IPS DF 6.9 (cell line): Measurements from ENCODE around the gene HHAT.

Source experiments
- DNase-seq: peaks from one replicate; pipeline ENCODE4 v3.0.0-alpha.2; 2013; ENCODE audit warnings: low read depth, low spot score
- H3K27ac ChIP-seq: one replicate; pipeline ENCODE4 v1.5.1; 2013; ENCODE audit warnings: low read length, control low read depth
- H3K27me3 ChIP-seq: 2 replicates; pipeline ENCODE4 v1.6.1; 2013; ENCODE audit warnings: mild to moderate bottlenecking, low read length; ENCODE audit not compliant: control insufficient read depth, insufficient read depth
- H3K36me3 ChIP-seq: 2 replicates; pipeline ENCODE4 v1.6.1; 2013; ENCODE audit warnings: low read length; ENCODE audit not compliant: control insufficient read depth, insufficient read depth
- H3K4me1 ChIP-seq: 2 replicates; pipeline ENCODE4 v1.6.1; 2013; ENCODE audit warnings: low read length; ENCODE audit not compliant: control insufficient read depth, insufficient read depth
- H3K4me3 ChIP-seq: 2 replicates; pipeline ENCODE4 v1.5.1; 2013; ENCODE audit warnings: mild to moderate bottlenecking, low read length
- H3K9me3 ChIP-seq: 2 replicates; pipeline ENCODE4 v1.6.1; 2013; ENCODE audit warnings: low read length, inconsistent platforms; ENCODE audit not compliant: control insufficient read depth, insufficient read depth
- WGBS: extraction: QIAGEN DNeasy Blood & Tissue Kit; methylation state at CpG from one replicate; pipeline ENCODE4 v1.1.7; 2013; ENCODE audit warnings: mixed read lengths, missing lambda C conversion rate; ENCODE audit not compliant: insufficient read length, insufficient coverage; 5-methylcytosine and 5-hydroxymethylcytosine counted together

The HHAT gene

DNA sequence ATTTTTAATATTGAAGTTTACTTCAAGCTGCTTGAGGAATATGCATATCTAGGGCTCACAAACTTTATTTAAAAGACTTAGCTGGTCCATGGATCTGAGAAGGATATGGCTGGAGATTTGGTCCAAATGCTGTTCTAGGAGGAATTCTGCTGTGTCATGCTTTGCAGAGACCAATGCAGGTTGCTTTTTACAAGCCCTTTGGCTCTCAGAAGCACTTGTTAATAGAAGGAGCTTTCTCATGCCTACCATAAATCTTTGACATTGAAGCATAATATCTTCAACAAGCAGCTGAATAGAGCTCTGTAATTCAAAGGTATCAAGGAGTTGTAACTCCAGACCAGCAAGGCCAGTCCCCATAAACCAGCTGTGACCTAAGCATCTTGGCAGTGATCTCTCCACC, 299.1 kb downstream of the HHAT start:
- Histone ChIP-seq H3K36me3 (no peaks in the 10 kb centered on the region), H3K4me3 (no peak overlapping the region), H3K4me1 (no peaks in the 10 kb centered on the region), H3K27ac (no peak overlapping the region), H3K9me3 (no peaks in the 10 kb centered on the region), H3K27me3 (no peaks in the 10 kb centered on the region)
- no peak for DNase-seq

DNA sequence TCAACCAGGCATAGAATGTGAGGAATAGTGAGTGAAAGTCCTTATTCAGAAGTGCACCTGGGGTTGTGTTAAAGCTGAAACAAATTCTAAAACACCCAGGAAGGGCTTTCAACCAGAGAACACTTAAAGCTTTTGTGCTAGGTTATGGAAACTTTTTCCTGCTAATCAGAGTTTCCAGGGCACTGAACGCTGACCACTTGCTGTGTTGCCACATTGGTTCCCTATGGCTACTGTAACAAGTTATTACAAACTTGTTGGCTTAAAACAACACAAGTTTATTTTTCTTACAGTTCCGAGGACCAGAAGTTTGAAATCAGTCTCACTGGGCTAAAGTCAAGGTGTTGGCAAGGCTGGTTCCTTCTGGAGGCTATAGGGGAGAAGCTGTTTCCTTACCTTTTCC, 300.6 kb downstream of the HHAT start:
- WGBS = no CpG with 5 or more reads among the region's 2 CpGs
- DNase-seq = no peak
- no peak overlapping the region for H3K4me3 ChIP-seq

DNA sequence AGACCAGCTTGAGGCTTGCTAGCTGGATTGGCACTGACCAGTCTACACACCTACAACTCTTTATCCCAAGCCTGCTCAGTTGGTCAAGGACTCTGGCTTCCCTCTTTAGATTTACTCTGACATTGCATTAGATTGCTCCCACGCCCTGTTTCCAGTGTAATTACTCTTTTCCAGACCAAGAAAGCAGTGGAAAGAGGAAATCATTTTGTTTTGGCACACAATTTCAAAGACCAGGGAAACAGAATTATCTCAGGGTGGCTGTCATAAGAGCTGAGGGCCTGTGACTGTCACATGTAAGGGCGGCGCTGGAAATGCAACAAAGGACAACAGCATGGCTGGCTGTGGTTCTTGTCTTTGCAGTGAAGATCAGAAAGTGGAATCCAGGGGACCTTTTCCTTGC, 302.7 kb downstream of the HHAT start:
- no peaks in the 10 kb centered on the region for H3K27me3 ChIP-seq
- H3K9me3 ChIP-seq = no peaks in the 10 kb centered on the region
- no peak overlapping the region for H3K4me3 ChIP-seq
- no peaks in the 10 kb centered on the region for H3K36me3 ChIP-seq
- peaks cover 4% of the 10 kb centered on the region; the same call in 1 of the 2 replicates for H3K4me1 ChIP-seq
- DNase-seq = no peak
- H3K27ac ChIP-seq = no peak overlapping the region
- WGBS = no CpG with 5 or more reads among the region's 3 CpGs

More for the DNA sequence above, 300.6 kb downstream of the HHAT start:
- no peaks in the 10 kb centered on the region for H3K36me3 ChIP-seq
- no peak overlapping the region for H3K27ac ChIP-seq
- no peaks in the 10 kb centered on the region for H3K27me3 ChIP-seq
- H3K4me1 ChIP-seq = peaks cover 4% of the 10 kb centered on the region; the same call in 1 of the 2 replicates
- no peaks in the 10 kb centered on the region for H3K9me3 ChIP-seq

DNA sequence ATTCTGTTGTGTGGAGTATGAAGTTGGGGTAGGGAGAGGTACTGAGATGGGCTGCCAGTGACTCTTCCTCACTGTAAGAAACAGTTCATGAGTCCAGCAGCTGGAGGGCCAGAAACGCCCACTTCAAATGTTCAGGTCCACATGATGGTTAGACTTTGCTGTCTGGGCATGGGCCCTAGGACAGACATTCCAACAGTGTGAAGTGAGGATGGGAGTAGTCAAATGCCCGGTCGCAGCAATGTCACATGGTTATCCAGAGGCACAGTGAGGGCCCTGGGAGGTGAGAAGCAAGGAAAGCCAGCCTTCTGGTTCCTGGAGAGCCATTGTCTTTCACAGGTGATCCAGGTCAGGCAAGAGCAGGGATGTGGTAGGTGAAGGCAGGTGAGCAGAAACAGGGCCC, 304.4 kb downstream of the HHAT start:
- no CpG with 5 or more reads among the region's 3 CpGs for WGBS
- Histone ChIP-seq H3K9me3 (no peaks in the 10 kb centered on the region), H3K27me3 (no peaks in the 10 kb centered on the region), H3K36me3 (no peaks in the 10 kb centered on the region), H3K27ac (no peak overlapping the region), H3K4me1 (peaks cover 4% of the 10 kb centered on the region; the same call in 1 of the 2 replicates), H3K4me3 (no peak overlapping the region)
- no peak for DNase-seq

DNA sequence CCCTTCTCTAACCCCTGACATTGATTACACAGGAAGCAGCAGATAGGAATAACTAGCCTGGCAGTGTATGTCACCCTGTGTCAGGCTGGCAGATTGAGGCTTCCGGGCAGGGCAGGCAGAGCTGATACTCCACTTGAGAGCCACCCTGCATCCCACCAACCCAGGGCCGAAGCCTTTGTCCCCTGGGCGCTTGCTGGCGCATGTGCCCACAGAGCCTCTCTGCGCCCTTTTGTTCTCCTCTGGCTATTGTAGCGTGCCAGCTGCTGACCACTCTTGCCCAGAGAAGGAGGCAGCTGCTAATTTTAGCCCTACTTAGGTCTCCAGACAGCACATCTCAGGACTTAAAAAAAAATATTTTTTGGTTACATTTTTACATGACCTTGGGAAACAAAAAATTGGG, 304.9 kb downstream of the HHAT start:
- DNase-seq = no peak
- WGBS = no CpG with 5 or more reads among the region's 6 CpGs
- Histone ChIP-seq H3K27me3 (no peaks in the 10 kb centered on the region), H3K36me3 (no peaks in the 10 kb centered on the region), H3K27ac (no peak overlapping the region), H3K4me3 (no peak overlapping the region), H3K4me1 (peaks cover 4% of the 10 kb centered on the region; the same call in 1 of the 2 replicates), H3K9me3 (no peaks in the 10 kb centered on the region)

DNA sequence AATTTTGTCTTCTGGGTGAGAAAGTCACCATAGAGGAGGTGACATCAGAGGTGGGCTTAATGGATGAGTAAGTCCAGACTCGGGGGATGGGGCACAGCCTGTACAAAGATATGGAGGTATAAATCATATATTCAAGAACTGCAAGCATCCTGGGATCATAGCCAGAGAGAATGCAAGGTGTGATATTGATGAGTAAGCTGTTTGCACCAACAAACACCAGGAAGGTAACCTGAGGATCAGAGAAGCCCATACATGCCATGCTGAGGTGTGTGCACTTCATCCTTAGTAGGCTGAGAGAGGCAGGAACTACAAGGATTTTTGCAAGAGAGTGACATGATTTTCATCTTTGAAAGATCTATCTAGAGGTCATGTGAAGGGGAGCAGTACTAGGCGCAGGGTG, 306.4 kb downstream of the HHAT start:
- WGBS = no CpG with 5 or more reads among the region's 2 CpGs
- H3K27me3 ChIP-seq = no peaks in the 10 kb centered on the region
- H3K4me3 ChIP-seq = no peak overlapping the region
- peaks cover 4% of the 10 kb centered on the region; the same call in 1 of the 2 replicates for H3K4me1 ChIP-seq
- no peaks in the 10 kb centered on the region for H3K36me3 ChIP-seq
- DNase-seq = no peak
- H3K27ac ChIP-seq = no peak overlapping the region
- H3K9me3 ChIP-seq = no peaks in the 10 kb centered on the region

DNA sequence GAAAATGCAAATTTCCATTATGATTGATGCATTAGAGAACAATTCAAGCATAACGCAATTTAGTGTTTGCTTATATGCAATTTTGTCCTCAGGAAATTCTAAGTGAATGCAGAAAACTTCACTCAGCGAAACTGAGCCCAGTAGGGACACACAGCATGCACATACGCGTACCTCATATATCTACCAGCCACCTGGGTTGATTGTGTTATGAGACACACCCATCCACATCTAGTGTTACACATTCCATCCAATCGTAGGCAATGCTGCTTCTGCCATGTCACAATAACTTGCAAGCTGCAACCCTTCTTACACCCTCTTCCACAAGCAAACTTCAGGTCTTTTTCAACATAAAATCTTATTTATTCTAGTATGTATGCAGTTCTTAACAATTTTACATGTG, 312.9 kb downstream of the HHAT start:
- H3K36me3 ChIP-seq = no peaks in the 10 kb centered on the region
- no peak overlapping the region for H3K4me3 ChIP-seq
- H3K4me1 ChIP-seq = no peaks in the 10 kb centered on the region
- WGBS = no CpG with 5 or more reads among the region's 5 CpGs
- no peaks in the 10 kb centered on the region for H3K9me3 ChIP-seq
- no peak for DNase-seq
- H3K27me3 ChIP-seq = no peaks in the 10 kb centered on the region
- no peak overlapping the region for H3K27ac ChIP-seq

DNA sequence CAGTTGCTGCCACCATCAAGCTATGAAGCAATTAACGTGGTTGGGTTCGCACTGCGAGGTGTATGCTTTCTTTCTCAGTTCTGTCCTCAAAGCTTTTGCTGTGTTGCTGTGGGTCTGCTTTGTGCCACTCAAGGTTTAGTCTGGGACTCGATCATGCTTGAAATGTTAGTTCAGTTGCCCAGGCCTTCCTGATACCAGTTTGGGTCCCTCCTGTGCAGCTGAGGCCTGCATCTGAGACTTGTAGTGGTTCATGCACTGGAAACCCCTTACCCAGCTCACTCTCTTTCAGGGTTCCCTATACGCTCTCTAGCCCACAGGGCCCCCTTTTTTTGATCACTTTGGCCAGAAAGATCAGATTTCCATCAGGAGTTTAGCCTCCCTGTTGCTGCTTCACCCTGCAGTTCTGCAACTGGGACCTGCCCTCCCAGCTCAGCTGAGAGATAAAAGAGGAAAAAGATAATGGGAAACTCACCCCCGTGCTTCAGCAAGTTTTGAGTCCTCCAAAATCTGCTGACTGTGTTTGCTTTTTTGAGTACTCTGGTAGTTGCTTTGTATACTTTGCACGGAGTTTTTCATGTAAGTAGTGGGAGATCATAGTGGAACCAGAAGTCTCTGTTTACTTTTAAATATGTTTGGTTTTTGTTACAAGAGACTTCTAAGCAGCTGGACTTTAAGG, 317.0 kb downstream of the HHAT start:
- DNase-seq = no peak
- no peaks in the 10 kb centered on the region for H3K9me3 ChIP-seq
- H3K4me1 ChIP-seq = no peaks in the 10 kb centered on the region
- no peak overlapping the region for H3K27ac ChIP-seq
- H3K27me3 ChIP-seq = no peaks in the 10 kb centered on the region
- no peak overlapping the region for H3K4me3 ChIP-seq
- no peaks in the 10 kb centered on the region for H3K36me3 ChIP-seq
- WGBS = no CpG with 5 or more reads among the region's 7 CpGs

DNA sequence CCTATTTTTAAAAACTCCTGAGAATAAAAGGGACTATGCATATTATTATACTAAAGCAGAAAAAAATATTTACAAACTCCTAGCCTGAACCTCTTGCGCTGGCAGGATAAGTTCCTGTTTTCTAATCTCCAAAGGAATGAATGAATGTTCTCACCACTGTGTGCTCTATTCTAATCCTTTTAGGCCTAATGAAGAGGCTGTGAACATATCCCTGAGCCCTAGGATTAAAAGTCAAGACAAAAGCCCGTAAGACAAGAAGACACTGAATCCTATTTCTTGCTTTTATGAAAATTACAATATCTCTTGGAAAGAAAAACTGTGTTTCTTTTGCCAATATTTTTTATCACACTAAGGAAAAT, 317.5 kb downstream of the HHAT start:
- Histone ChIP-seq H3K27ac (no peak overlapping the region), H3K27me3 (no peaks in the 10 kb centered on the region), H3K36me3 (no peaks in the 10 kb centered on the region), H3K9me3 (no peaks in the 10 kb centered on the region), H3K4me1 (no peaks in the 10 kb centered on the region), H3K4me3 (no peak overlapping the region)
- WGBS = no CpG with 5 or more reads among the region's 2 CpGs
- no peak for DNase-seq

DNA sequence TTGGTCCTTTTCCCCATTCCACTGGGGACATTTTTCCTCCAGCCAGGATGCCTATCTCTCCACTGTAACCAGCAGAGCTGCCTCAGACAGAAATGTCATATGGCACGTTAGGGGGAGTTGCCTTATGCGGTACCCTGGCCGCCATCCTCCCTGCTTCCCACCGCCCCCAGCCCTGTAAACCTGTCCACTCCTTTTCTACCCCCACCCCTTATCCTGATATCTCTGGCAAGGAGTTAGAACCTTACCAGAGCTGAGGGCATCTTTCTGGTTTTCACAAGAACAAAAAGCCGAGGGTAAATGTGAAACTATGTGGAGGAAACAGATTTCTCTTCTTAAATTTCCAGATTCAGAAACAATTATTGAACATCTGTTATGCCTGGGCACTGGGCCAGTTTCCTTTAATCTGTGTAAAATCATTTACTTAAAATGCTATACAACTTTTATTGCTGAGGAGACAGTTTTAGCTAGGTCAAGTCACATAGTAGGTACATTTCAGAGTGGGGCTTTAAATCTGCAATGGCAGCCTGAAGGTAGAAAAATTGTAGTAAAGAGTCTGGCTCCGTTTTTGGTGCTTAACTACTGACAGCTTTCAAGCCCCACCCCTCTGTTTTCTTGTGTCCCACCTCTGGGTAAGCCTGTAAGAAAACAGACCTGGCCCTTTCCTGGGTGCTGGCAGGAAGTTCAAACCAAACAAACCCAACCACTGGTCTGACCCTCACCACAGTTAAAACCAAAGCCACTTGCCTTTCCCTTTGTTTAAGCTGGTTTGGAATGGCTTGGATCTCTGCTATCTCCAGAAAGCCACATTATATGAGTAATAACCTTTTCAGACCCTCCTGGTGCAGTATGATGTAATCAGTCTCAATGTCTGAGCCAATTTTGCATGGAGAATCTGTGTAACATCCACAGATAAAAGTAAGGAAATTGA, 319.0 kb downstream of the HHAT start:
- DNase-seq = no peak
- no peaks in the 10 kb centered on the region for H3K27me3 ChIP-seq
- H3K4me1 ChIP-seq = no peaks in the 10 kb centered on the region
- no peaks in the 10 kb centered on the region for H3K36me3 ChIP-seq
- no peak overlapping the region for H3K27ac ChIP-seq
- no CpG with 5 or more reads among the region's 6 CpGs for WGBS
- no peaks in the 10 kb centered on the region for H3K9me3 ChIP-seq
- no peak overlapping the region for H3K4me3 ChIP-seq
